Measurements from ENCODE around the gene TBPL1. TPM values are rescaled to one million over a fixed set of nuclear protein-coding genes. Genes with fewer than 3 reads are reported as not detected.

Gene TBPL1
- total and polyA plus RNA-seq, 9 of the 15 experiments (the other 6 are each of a cell fraction or from before 2014, with no cell fraction given), result 78.1 to 152 (median 107) TPM

DNA sequence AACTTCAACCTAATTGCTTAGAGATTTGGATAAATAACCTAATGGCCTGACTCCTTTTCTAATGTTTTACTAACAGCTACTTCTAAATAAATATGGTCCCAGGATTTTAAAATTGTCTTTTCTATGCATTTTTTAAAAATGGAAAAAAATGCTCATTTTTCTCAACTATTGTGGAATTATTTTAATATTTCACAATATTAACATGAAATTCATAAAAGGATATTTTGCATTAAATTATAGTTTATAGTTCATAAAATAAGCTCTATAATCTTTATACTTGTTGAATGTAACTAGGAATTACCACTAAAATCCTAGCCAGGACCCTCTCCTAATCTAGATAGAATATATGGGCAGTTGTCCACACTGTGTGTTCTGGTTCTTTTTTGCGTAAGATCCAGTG is 37.3 kb downstream of the TBPL1 start:
- H4K20me1 ChIP-seq (replicated peaks; ENCODE audit: control insufficient read depth, insufficient read depth, low read length), result 0 out of 2 replicates have a peak, but pooled peaks cover 4% of the 10 kb centered on the region
- 78% methylated on average over 1 of the region's 1 CpG for WGBS (ENCODE audit: insufficient coverage, low coverage, missing lambda C conversion rate)
- ChIA-PET POLR2A (interaction anchor here (0.6 to 5.6 kb wide), 8 partner anchors 9 to 111 kb away, joined by 3 to 58 read pairs (median 3); no protein-coding TSS in a partner anchor), CTCF (ENCODE audit: low intra/inter-chr PET ratio) (no interaction called here)
- in situ Hi-C loops (cut with MboI) (no loop called here), intact Hi-C loops (cut with micrococcal nuclease) (loop anchor here (5.0 kb wide), 1 partner anchor 72 kb away; no protein-coding TSS in a partner anchor)
- H3K4me1 ChIP-seq (replicated peaks in 1 of 2; ENCODE audit: control insufficient read depth in 2 of 2, insufficient read depth in 2 of 2, low read length in 2 of 2), result peaks cover 7 to 31% of the 10 kb centered on the region in 2 experiments
- H3K4me3 ChIP-seq, result no peak overlapping the region
- BruUV-seq (replicated peaks), result no TSS peak
- no peak overlapping the region for H3K27ac ChIP-seq (ENCODE audit: extremely low read depth, low read depth, low read length)
- peaks cover 45% of the 10 kb centered on the region for H3K36me3 ChIP-seq (ENCODE audit: control insufficient read depth, insufficient read depth, low read length)
- no peak for TF ChIP-seq POLR3A (IDR thresholded peaks at IDR 0.05; ENCODE audit: borderline replicate concordance, extremely low read depth, insufficient read depth, insufficient read length)
- peak; percentile 78 for TF ChIP-seq CEBPB (tag; IDR thresholded peaks at IDR 0.05)
- TF ChIP-seq SMAD4 (CRISPR knock-in tag; conservative IDR thresholded peaks at IDR 0.05), result no peak
- TF ChIP-seq PKNOX1 (IDR thresholded peaks at IDR 0.05), result no peak
- no peak for TF ChIP-seq PRDM10 (IDR thresholded peaks at IDR 0.05; ENCODE audit: partially characterized antibody)
- TF ChIP-seq HSF4 (CRISPR knock-in tag; IDR thresholded peaks at IDR 0.05; ENCODE audit: borderline replicate concordance), result no peak
- TF ChIP-seq CEBPG (CRISPR knock-in tag; IDR thresholded peaks at IDR 0.05), result no peak
- TF ChIP-seq CEBPG (tag; conservative IDR thresholded peaks at IDR 0.05 in 1 of 2, IDR thresholded peaks at IDR 0.05 in 1 of 2), result peak; percentile 49 to 72; a peak in 3 of 4 replicates
- TF ChIP-seq ZNF77 (CRISPR knock-in tag; IDR thresholded peaks at IDR 0.05), result no peak
- H2AFZ ChIP-seq (ENCODE audit: low read depth, low read length), result no peak overlapping the region
- H3K9me1 ChIP-seq (ENCODE audit: control insufficient read depth, insufficient read depth, low read length), result no peaks in the 10 kb centered on the region
- no peaks in the 10 kb centered on the region for H3K27me3 ChIP-seq (ENCODE audit: control insufficient read depth in 2 of 2, insufficient read depth in 2 of 2, low read length in 2 of 2)
- FAIRE-seq (no peak), DNase-seq (ENCODE audit: extremely low read depth in 1 of 4, low spot score in 3 of 4) (no peak), ATAC-seq (no peak)
- no peak overlapping the region for H3K9ac ChIP-seq (ENCODE audit: insufficient read depth in 1 of 2, low read depth in 2 of 2, low read length in 2 of 2)
- H3K79me2 ChIP-seq (ENCODE audit: control insufficient read depth, insufficient read depth, low read length), result no peaks in the 10 kb centered on the region
- no peaks in the 10 kb centered on the region for H3K9me3 ChIP-seq (replicated peaks; ENCODE audit: control insufficient read depth, insufficient read depth, low read depth, low read length)
- H3K4me2 ChIP-seq (ENCODE audit: insufficient read depth, low read length), result no peak overlapping the region

All from K562 (cell line).